ENCODE measurements around the gene PPP6R1.

- TF ChIP-seq EZH2 (IDR thresholded peaks at IDR 0.05), result no peak
- TF ChIP-seq POLR2AphosphoS5 (IDR thresholded peaks at IDR 0.05; ENCODE audit: borderline replicate concordance, low read depth, low read length), result no peak
Measured at GRCh38 chr19:55278391-55279135, 19.7 kb upstream of the PPP6R1 start.
